HepG2 (cell line): Measurements from ENCODE around the gene BPI. TPM values are rescaled to one million over a fixed set of nuclear protein-coding genes. Genes with fewer than 3 reads are reported as not detected.

ENCODE experiments used
- ATAC-seq: fragments of 200-7000 bp; cut with Tn5 transposase; 3 replicates; pipeline ENCODE4 v1.9.1; 2020; ENCODE audit warnings: mild to moderate bottlenecking, moderate library complexity
- BruUV-seq: library from RNA; stranded (reverse); fragments of 400-500 nt; replicated peaks from 2 replicates; lab custom pipeline; 2021; lab: Mats Ljungman, UMichigan
- CTCF ChIA-PET: fragments of 300-600 bp; formaldehyde crosslinking; extraction: SDS; loops from one replicate; lab custom pipeline; 2021; ENCODE audit warnings: low total read pairs, inconsistent platforms, low intra/inter-chr PET ratio; lab: Yijun Ruan, JAX
- POLR2A ChIA-PET: fragments of 350-600 bp; sonication (Branson Sonifier 250); formaldehyde crosslinking; loops from one replicate; lab custom pipeline; 2020; ENCODE audit warnings: antibody characterized with exemption, inconsistent platforms; lab: Yijun Ruan, JAX
- DNase-seq: peaks from one replicate; pipeline ENCODE4 v3.0.0-alpha.2; 2015; ENCODE audit warnings: low spot score
- FAIRE-seq: peaks from 3 replicates; lab custom pipeline; 2011; peaks lifted over from hg19 to GRCh38; lab: Jason Lieb, UNC
- H2AFZ ChIP-seq: one replicate; pipeline ENCODE4 v1.6.1; 2011; ENCODE audit warnings: low read length, inconsistent platforms
- H3K27ac ChIP-seq: fragments of 300-600 bp; 3 replicates; pipeline ENCODE4 v1.8.0; 2011; ENCODE audit warnings: mixed run types, mild to moderate bottlenecking, mixed read lengths, low read length, inconsistent platforms; ENCODE audit not compliant: insufficient read depth; ENCODE audit errors: extremely low read length
- H3K27me3 ChIP-seq, 2 experiments: fragments of 200-600 bp in 1 of 2; 2 replicates in 1 of 2; 3 replicates in 1 of 2; pipeline versions ENCODE4 v1.6.0 to v1.8.0; 2011; ENCODE audit warnings: low read length in 2 of 2, mild to moderate bottlenecking in 2 of 2, moderate library complexity in 2 of 2, inconsistent platforms in 1 of 2; ENCODE audit not compliant: insufficient read depth in 2 of 2, control insufficient read depth in 1 of 2
- H3K36me3 ChIP-seq, 2 experiments: fragments of 200-600 bp in 1 of 2; replicated peaks in 1 of 2; 2 replicates in 1 of 2; 3 replicates in 1 of 2; pipeline versions ENCODE4 v1.5.1 to v1.8.0; 2011; ENCODE audit warnings: low read length in 2 of 2, inconsistent platforms in 1 of 2; ENCODE audit not compliant: insufficient read depth in 2 of 2, control insufficient read depth in 1 of 2
- H3K4me1 ChIP-seq: 2 replicates; pipeline ENCODE4 v1.5.1; 2012; ENCODE audit warnings: low read length, inconsistent platforms; ENCODE audit not compliant: insufficient read depth
- H3K4me2 ChIP-seq: 2 replicates; pipeline ENCODE4 v1.6.0; 2011; ENCODE audit warnings: low read depth, low read length, inconsistent platforms
- H3K4me3 ChIP-seq, 3 experiments: fragments of 200-600 bp in 1 of 3; sonication (generic), shearing (Covaris generic) in 1 of 3; replicated peaks in 1 of 3; 2 replicates each; pipeline ENCODE4 v1.5.1; 2011 to 2016; ENCODE audit warnings: low read length in 3 of 3, inconsistent platforms in 2 of 3, low read depth in 2 of 3, mild to moderate bottlenecking in 2 of 3, control low read depth in 1 of 3, mixed read lengths in 1 of 3; ENCODE audit not compliant: insufficient read depth in 1 of 3
- H3K79me2 ChIP-seq: one replicate; pipeline ENCODE4 v1.6.1; 2011; ENCODE audit warnings: low read length, inconsistent platforms; ENCODE audit not compliant: insufficient read depth
- H3K9ac ChIP-seq: 2 replicates; pipeline ENCODE4 v1.6.0; 2011; ENCODE audit warnings: mild to moderate bottlenecking, low read depth, low read length, inconsistent platforms; ENCODE audit not compliant: insufficient read depth
- H3K9me3 ChIP-seq: 2 replicates; pipeline ENCODE4 v1.5.1; 2012; ENCODE audit warnings: mild to moderate bottlenecking, low read length
- H4K20me1 ChIP-seq: 2 replicates; pipeline ENCODE4 v1.6.0; 2011; ENCODE audit warnings: inconsistent platforms, mild to moderate bottlenecking, low read length, moderate library complexity; ENCODE audit not compliant: insufficient read depth
- ARID2 ChIP-seq: sonication (generic); formaldehyde crosslinking; IDR thresholded peaks from 2 replicates; pipeline ENCODE4 v1.8.1; 2022; ENCODE audit warnings: mild to moderate bottlenecking, missing genetic modification reagents, borderline replicate concordance
- ATF1 ChIP-seq: IDR thresholded peaks from 2 replicates; pipeline ENCODE4 v1.6.1; 2016; ENCODE audit warnings: mild to moderate bottlenecking, control low read depth
- MIXL1 ChIP-seq: IDR thresholded peaks from 2 replicates; pipeline ENCODE4 v1.6.1; 2016
- NR2C2 ChIP-seq: sonication (generic); formaldehyde crosslinking; IDR thresholded peaks from 2 replicates; pipeline ENCODE4 v1.4.0; 2020; ENCODE audit warnings: missing genetic modification reagents, mild to moderate bottlenecking, moderate library complexity, borderline replicate concordance
- REPIN1 ChIP-seq: sonication (generic); formaldehyde crosslinking; IDR thresholded peaks from 2 replicates; pipeline ENCODE4 v1.8.0; 2022; ENCODE audit warnings: missing genetic modification reagents, low read depth, mild to moderate bottlenecking, borderline replicate concordance
- SETDB1 ChIP-seq: sonication (generic); formaldehyde crosslinking; IDR thresholded peaks from 2 replicates; pipeline ENCODE4 v1.5.1; 2020; ENCODE audit warnings: missing genetic modification reagents, mild to moderate bottlenecking, borderline replicate concordance
- SMAD3 ChIP-seq: sonication (generic); formaldehyde crosslinking; IDR thresholded peaks from 2 replicates; pipeline ENCODE4 v1.4.0; 2020; ENCODE audit warnings: missing genetic modification reagents
- SMC3 ChIP-seq: IDR thresholded peaks from 2 replicates; pipeline ENCODE4 v1.6.1; 2011; ENCODE audit warnings: low read length, improper control_type of control experiment
- SP1 ChIP-seq, 2 experiments: fragments of 450-650 bp in 1 of 2; sonication (generic) in 1 of 2; formaldehyde crosslinking in 1 of 2; IDR thresholded peaks; 2 replicates each; pipeline versions ENCODE4 v1.4.0 to v1.6.1; 2016 to 2020; ENCODE audit warnings: missing genetic modification reagents in 1 of 2
- SRY ChIP-seq: sonication (generic); formaldehyde crosslinking; IDR thresholded peaks from 2 replicates; pipeline ENCODE4 v1.8.0; 2022; ENCODE audit warnings: mild to moderate bottlenecking, missing genetic modification reagents
- ZC3H4 ChIP-seq: sonication (generic); formaldehyde crosslinking; IDR thresholded peaks from 2 replicates; pipeline ENCODE4 v1.4.0; 2020; ENCODE audit warnings: missing genetic modification reagents, borderline replicate concordance
- ZNF3 ChIP-seq: IDR thresholded peaks from 2 replicates; pipeline ENCODE4 v1.7.0; 2017; ENCODE audit warnings: inconsistent platforms
- WGBS: methylation state at CpG from one replicate; pipeline ENCODE4 v1.1.6; 2017; ENCODE audit warnings: low lambda C conversion rate; 5-methylcytosine and 5-hydroxymethylcytosine counted together
- in situ Hi-C: cut with HindIII; loops from 2 replicates; pipeline ENCODE4 v1.10.0; 2017; ENCODE audit warnings: low pct_unique_long_range_greater_than_20kb; ENCODE audit not compliant: extremely low pct_ligation_motif_present
- intact Hi-C: fragments of 100-400 bp; cut with micrococcal nuclease; formaldehyde crosslinking; loops from one replicate; pipeline ENCODE4 v1.10.0; 2022; ENCODE audit not compliant: unreplicated experiment
- polyA plus RNA-seq, 8 experiments: library from polyadenylated mRNA; depleted of rRNA in 3 of 8; stranded (reverse) in 7 of 8; unstranded in 1 of 8; fragments of >200 nt; fragmentation: Illumina TruSeq in 4 of 8; extraction: Trizol in 4 of 8; gene quantifications; 2 replicates each; pipeline versions ENCODE4 v1.2.1 to v1.2.3, GENCODE V29; 2011 to 2016; ENCODE audit warnings: low read depth in 4 of 8, missing spikeins in 1 of 8, mixed read lengths in 1 of 8; ENCODE audit not compliant: insufficient read depth in 1 of 8
- total RNA-seq, 5 experiments: library from RNA; depleted of rRNA; stranded (reverse); fragments of >200 nt; fragmentation: Illumina TruSeq; extraction: Trizol; gene quantifications; 2 replicates each; pipeline ENCODE4 v1.2.3, GENCODE V29; 2016; ENCODE audit warnings: low read depth in 1 of 5
- TF ChIP-seq, protein P1 (sequence below): sonication (generic); formaldehyde crosslinking; IDR thresholded peaks from 2 replicates; pipeline ENCODE4 v1.5.0; 2020; ENCODE audit warnings: mild to moderate bottlenecking, missing genetic modification reagents
- TF ChIP-seq, protein P2 (sequence below): sonication (generic); formaldehyde crosslinking; IDR thresholded peaks from 2 replicates; pipeline ENCODE4 v1.4.0; 2020; ENCODE audit warnings: missing genetic modification reagents, mild to moderate bottlenecking, borderline replicate concordance
- TF ChIP-seq, protein P3 (sequence below): sonication (generic); formaldehyde crosslinking; IDR thresholded peaks from 2 replicates; pipeline ENCODE4 v1.8.1; 2023; ENCODE audit warnings: missing genetic modification reagents, inconsistent platforms, borderline replicate concordance
- TF ChIP-seq, protein P4 (sequence below): sonication (generic); formaldehyde crosslinking; IDR thresholded peaks from 2 replicates; pipeline ENCODE4 v1.9.0; 2022; ENCODE audit warnings: low read depth, missing genetic modification reagents

The BPI gene
- total and polyA plus RNA-seq, 2 of the 13 experiments (the other 11 are each of a cell fraction or from before 2014, with no cell fraction given): not detected

DNA sequence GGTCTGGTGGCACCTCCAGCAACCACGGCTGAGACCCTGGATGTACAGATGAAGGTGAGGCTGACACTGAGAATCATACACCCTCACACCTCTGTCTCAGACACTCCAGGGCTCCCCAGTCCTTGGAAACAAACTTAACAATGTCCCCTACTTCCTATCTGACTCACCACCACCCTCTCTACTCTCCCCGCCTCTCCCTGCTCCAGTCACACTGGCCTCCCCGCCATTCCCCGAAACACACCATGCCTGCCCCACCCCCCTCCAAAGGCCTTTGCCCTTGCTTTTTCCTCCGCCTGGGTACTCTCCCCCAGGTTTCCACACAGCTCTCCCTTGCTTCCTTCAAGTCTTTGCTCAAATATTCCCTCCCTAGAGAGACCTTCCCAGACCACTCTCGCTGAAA, 16.3 kb downstream of the BPI start:
- Histone ChIP-seq H3K27ac (no peak overlapping the region), H3K9ac (no peak overlapping the region), H3K79me2 (no peaks in the 10 kb centered on the region), H4K20me1 (no peaks in the 10 kb centered on the region), H3K27me3 (peaks cover 1 to 3% of the 10 kb centered on the region in 2 experiments; a peak in 2 of 5 replicates), H2AFZ (no peak overlapping the region)
- 2% methylated on average over 6 of the region's 6 CpGs for WGBS
- TF ChIP-seq, protein P1, sequence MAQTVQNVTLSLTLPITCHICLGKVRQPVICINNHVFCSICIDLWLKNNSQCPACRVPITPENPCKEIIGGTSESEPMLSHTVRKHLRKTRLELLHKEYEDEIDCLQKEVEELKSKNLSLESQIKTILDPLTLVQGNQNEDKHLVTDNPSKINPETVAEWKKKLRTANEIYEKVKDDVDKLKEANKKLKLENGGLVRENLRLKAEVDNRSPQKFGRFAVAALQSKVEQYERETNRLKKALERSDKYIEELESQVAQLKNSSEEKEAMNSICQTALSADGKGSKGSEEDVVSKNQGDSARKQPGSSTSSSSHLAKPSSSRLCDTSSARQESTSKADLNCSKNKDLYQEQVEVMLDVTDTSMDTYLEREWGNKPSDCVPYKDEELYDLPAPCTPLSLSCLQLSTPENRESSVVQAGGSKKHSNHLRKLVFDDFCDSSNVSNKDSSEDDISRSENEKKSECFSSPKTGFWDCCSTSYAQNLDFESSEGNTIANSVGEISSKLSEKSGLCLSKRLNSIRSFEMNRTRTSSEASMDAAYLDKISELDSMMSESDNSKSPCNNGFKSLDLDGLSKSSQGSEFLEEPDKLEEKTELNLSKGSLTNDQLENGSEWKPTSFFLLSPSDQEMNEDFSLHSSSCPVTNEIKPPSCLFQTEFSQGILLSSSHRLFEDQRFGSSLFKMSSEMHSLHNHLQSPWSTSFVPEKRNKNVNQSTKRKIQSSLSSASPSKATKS (CRISPR knock-in tag): no peak
- TF ChIP-seq ATF1 (CRISPR knock-in tag) (no peak), SETDB1 (no peak), NR2C2 (CRISPR knock-in tag) (no peak), REPIN1 (CRISPR knock-in tag) (no peak), ZNF3 (no peak), ARID2 (CRISPR knock-in tag) (no peak), SRY (CRISPR knock-in tag) (no peak), MIXL1 (CRISPR knock-in tag) (no peak), SMC3 (no peak), SP1 (IDR thresholded peaks at IDR 0.05) (no peak), SP1 (CRISPR knock-in tag; IDR thresholded peaks at IDR 0.05) (no peak), ZC3H4 (CRISPR knock-in tag) (no peak), SMAD3 (CRISPR knock-in tag) (no peak)
- TF ChIP-seq, protein P2, sequence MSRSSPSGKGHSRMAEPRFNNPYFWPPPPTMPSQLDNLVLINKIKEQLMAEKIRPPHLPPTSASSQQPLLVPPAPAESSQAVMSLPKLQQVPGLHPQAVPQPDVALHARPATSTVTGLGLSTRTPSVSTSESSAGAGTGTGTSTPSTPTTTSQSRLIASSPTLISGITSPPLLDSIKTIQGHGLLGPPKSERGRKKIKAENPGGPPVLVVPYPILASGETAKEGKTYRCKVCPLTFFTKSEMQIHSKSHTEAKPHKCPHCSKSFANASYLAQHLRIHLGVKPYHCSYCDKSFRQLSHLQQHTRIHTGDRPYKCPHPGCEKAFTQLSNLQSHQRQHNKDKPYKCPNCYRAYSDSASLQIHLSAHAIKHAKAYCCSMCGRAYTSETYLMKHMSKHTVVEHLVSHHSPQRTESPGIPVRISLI: no peak
- TF ChIP-seq, protein P3, sequence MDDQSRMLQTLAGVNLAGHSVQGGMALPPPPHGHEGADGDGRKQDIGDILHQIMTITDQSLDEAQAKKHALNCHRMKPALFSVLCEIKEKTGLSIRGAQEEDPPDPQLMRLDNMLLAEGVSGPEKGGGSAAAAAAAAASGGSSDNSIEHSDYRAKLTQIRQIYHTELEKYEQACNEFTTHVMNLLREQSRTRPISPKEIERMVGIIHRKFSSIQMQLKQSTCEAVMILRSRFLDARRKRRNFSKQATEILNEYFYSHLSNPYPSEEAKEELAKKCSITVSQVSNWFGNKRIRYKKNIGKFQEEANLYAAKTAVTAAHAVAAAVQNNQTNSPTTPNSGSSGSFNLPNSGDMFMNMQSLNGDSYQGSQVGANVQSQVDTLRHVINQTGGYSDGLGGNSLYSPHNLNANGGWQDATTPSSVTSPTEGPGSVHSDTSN (CRISPR knock-in tag): no peak
- TF ChIP-seq, protein P4, sequence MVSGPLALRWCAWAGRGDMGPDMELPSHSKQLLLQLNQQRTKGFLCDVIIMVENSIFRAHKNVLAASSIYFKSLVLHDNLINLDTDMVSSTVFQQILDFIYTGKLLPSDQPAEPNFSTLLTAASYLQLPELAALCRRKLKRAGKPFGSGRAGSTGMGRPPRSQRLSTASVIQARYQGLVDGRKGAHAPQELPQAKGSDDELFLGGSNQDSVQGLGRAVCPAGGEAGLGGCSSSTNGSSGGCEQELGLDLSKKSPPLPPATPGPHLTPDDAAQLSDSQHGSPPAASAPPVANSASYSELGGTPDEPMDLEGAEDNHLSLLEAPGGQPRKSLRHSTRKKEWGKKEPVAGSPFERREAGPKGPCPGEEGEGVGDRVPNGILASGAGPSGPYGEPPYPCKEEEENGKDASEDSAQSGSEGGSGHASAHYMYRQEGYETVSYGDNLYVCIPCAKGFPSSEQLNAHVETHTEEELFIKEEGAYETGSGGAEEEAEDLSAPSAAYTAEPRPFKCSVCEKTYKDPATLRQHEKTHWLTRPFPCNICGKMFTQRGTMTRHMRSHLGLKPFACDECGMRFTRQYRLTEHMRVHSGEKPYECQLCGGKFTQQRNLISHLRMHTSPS: no peak
- TF ChIP-seq, all 625 proteins: peak for 0
- Histone ChIP-seq H3K4me3 (no peak overlapping the region), H3K9me3 (no peaks in the 10 kb centered on the region), H3K36me3 (no peaks in the 10 kb centered on the region), H3K4me2 (no peak overlapping the region), H3K4me1 (no peaks in the 10 kb centered on the region)
- DNase-seq: no peak
- intact Hi-C loops: no loop called here
- ChIA-PET CTCF (interaction anchor here (2.1 kb wide), 1 partner anchor 91 kb away, joined by 19 read pairs; no protein-coding TSS in a partner anchor), POLR2A (no interaction called here)
- ATAC-seq: no peak
- FAIRE-seq: no peak
- in situ Hi-C loops: loop anchor here (5.0 to 10.0 kb wide), 2 partner anchors 93 to 265 kb away; no protein-coding TSS in a partner anchor
- BruUV-seq: no TSS peak
